PC-3 (cell line): ENCODE data around the gene STX3.

Source experiments
- EZH2 ChIP-seq: fragments of 300-600 bp; sonication (generic); IDR thresholded peaks from one replicate; pipeline ENCODE4 v1.6.1; 2017; ENCODE audit warnings: antibody characterized with exemption, mild to moderate bottlenecking, low read length; ENCODE audit not compliant: unreplicated experiment
- TF ChIP-seq, protein P1 (sequence below): fragments of 300-600 bp; sonication (generic); conservative IDR thresholded peaks from 2 replicates; pipeline ENCODE4 v1.5.1; 2017; ENCODE audit warnings: antibody characterized with exemption, low read depth, mild to moderate bottlenecking, low read length

DNA sequence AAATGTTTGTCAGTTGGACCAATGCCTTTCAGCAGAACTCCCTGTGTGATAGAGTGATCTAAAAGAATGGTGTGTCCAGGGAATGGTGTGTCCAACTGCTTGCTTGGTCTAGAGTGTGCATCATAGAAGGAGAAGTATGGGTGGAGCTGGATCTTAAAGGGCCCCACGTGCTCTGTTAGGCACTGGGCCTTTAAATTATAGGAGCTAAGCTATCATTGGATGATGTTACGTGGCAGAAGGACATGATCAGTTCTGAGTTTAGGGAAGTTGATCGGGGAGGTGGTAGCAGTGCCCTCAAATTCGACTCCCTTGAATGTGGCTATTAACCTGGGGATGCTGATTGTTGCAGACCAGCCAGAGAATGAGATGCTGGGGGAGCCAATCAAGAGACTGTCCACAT, 16.4 kb downstream of the STX3 start:
- TF ChIP-seq EZH2 = no peak
- TF ChIP-seq, protein P1, sequence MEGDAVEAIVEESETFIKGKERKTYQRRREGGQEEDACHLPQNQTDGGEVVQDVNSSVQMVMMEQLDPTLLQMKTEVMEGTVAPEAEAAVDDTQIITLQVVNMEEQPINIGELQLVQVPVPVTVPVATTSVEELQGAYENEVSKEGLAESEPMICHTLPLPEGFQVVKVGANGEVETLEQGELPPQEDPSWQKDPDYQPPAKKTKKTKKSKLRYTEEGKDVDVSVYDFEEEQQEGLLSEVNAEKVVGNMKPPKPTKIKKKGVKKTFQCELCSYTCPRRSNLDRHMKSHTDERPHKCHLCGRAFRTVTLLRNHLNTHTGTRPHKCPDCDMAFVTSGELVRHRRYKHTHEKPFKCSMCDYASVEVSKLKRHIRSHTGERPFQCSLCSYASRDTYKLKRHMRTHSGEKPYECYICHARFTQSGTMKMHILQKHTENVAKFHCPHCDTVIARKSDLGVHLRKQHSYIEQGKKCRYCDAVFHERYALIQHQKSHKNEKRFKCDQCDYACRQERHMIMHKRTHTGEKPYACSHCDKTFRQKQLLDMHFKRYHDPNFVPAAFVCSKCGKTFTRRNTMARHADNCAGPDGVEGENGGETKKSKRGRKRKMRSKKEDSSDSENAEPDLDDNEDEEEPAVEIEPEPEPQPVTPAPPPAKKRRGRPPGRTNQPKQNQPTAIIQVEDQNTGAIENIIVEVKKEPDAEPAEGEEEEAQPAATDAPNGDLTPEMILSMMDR = no peak
